Peyer's patch (tissue), 4 donors: ENCODE results near the gene HMX2.

Experiments
- CTCF ChIP-seq, 6 experiments: fragments of 450-650 bp in 4 of 6; fragments of 200-600 bp in 2 of 6; sonication (generic) in 1 of 6; IDR thresholded peaks; one replicate each; pipeline ENCODE4 v1.5.1; 2017 to 2019; ENCODE audit warnings: antibody characterized with exemption in 6 of 6, mild to moderate bottlenecking in 3 of 6, moderate library complexity in 1 of 6
- POLR2A ChIP-seq, 2 donors: fragments of 450-650 bp; IDR thresholded peaks; one replicate each; pipeline ENCODE4 v1.5.1; 2017; ENCODE audit warnings: antibody characterized with exemption in 2 of 2, mild to moderate bottlenecking in 2 of 2, moderate library complexity in 2 of 2

- TF ChIP-seq POLR2A (IDR thresholded peaks at IDR 0.05) (no peak), CTCF (IDR thresholded peaks at IDR 0.05) (no peak)
Measured at GRCh38 chr10:123183724-123184123, 35.8 kb downstream of the HMX2 start.
